Smooth muscle cell (in vitro differentiated cells): ENCODE results near the gene RGL1. TPM values are rescaled to one million over a fixed set of nuclear protein-coding genes. Genes with fewer than 3 reads are reported as not detected.
"Not testable (repeated sequence)": the region's sequence is repeated elsewhere in the genome, so short reads cannot be mapped to it uniquely, and the experiment has no call there.

ENCODE experiments used
- DNase-seq: peaks from one replicate; lab custom pipeline; 2025; ENCODE audit not compliant: unreplicated experiment; lab: John Stamatoyannopoulos, UW
- H2AFZ ChIP-seq: fragments of 200-600 bp; sonication (generic); 2 replicates; pipeline ENCODE4 v1.6.0; 2016; ENCODE audit warnings: antibody characterized with exemption, low read depth, mild to moderate bottlenecking
- H3F3A ChIP-seq: fragments of 200-600 bp; sonication (generic); 2 replicates; pipeline ENCODE4 v1.6.0; 2017; ENCODE audit warnings: antibody characterized with exemption, low read depth
- H3K27ac ChIP-seq: fragments of 200-600 bp; sonication (generic); 2 replicates; pipeline ENCODE4 v1.5.1; 2016; ENCODE audit warnings: low read depth, mild to moderate bottlenecking
- H3K27me3 ChIP-seq: fragments of 200-600 bp; sonication (generic); 2 replicates; pipeline ENCODE4 v1.6.1; 2016; ENCODE audit warnings: low read depth, mild to moderate bottlenecking
- H3K36me3 ChIP-seq: fragments of 200-600 bp; sonication (generic); 2 replicates; pipeline ENCODE4 v1.5.1; 2016; ENCODE audit warnings: low read depth
- H3K4me1 ChIP-seq: fragments of 200-600 bp; sonication (generic); 2 replicates; pipeline ENCODE4 v1.5.1; 2016; ENCODE audit warnings: low read depth
- H3K4me2 ChIP-seq: fragments of 200-600 bp; sonication (generic); 2 replicates; pipeline ENCODE4 v1.6.0; 2016; ENCODE audit warnings: mild to moderate bottlenecking
- H3K4me3 ChIP-seq: fragments of 200-600 bp; sonication (generic); 2 replicates; pipeline ENCODE4 v1.5.1; 2016; ENCODE audit warnings: mild to moderate bottlenecking
- H3K79me2 ChIP-seq: fragments of 200-600 bp; sonication (generic); 2 replicates; pipeline ENCODE4 v1.6.0; 2016; ENCODE audit warnings: low read depth, mild to moderate bottlenecking
- H3K9ac ChIP-seq: fragments of 200-600 bp; sonication (generic); 2 replicates; pipeline ENCODE4 v1.6.0; 2016; ENCODE audit warnings: low read depth
- H3K9me3 ChIP-seq: fragments of 200-600 bp; sonication (generic); replicated peaks from 2 replicates; pipeline ENCODE4 v1.5.1; 2016; ENCODE audit warnings: low read depth
- H4K20me1 ChIP-seq: fragments of 200-600 bp; sonication (generic); 2 replicates; pipeline ENCODE4 v1.6.0; 2016; ENCODE audit warnings: low read depth
- WGBS: methylation state at CpG from one replicate; pipeline ENCODE4 v1.1.7; 2016; ENCODE audit warnings: low lambda C conversion rate; 5-methylcytosine and 5-hydroxymethylcytosine counted together
- polyA plus RNA-seq: library from polyadenylated mRNA; unstranded; fragments of >200 nt; fragmentation: Nextera tagmentation; extraction: Ambion mirVana; gene quantifications from 2 replicates; pipeline ENCODE4 v1.2.1, GENCODE V29; 2016
- total RNA-seq: library from RNA; depleted of rRNA; stranded (reverse); fragments of >200 nt; gene quantifications from 2 replicates; pipeline ENCODE4 v1.2.3, GENCODE V29; 2014
- TF ChIP-seq, protein P1 (sequence below): fragments of 200-600 bp; sonication (generic); IDR thresholded peaks from 2 replicates; pipeline ENCODE4 v1.5.1; 2017; ENCODE audit warnings: borderline replicate concordance, mild to moderate bottlenecking, antibody characterized with exemption; ENCODE audit not compliant: insufficient read depth, poor library complexity, severe bottlenecking

RGL1 gene
- total and polyA plus RNA-seq, 2 experiments from 2014 or later, result 21.1 to 21.4 TPM

DNA sequence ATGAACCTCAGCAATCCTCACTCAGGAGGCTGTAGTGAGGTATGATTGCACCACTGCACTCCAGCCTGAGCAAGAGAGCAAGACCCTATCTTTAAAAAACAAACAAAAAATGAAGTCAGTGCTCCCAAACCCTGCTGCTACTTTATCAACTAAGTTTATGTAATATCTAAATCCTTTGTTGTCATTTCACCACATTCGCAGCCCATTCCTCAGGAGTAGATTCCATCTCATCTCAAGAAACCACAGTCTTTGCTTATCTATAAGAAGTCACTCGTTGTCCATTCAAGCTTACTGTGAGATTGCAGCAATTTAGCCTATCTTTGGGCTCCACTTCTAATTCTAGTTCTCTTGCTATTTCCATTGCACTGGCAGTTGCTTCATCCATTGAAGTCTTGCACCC, 44.3 kb upstream of the RGL1 start:
- Histone ChIP-seq H3K4me1 (no peaks in the 10 kb centered on the region), H3K9me3 (peaks cover 6% of the 10 kb centered on the region), H3K4me2 (no peak overlapping the region), H2AFZ (no peak overlapping the region), H3F3A (peaks cover 3% of the 10 kb centered on the region), H4K20me1 (no peaks in the 10 kb centered on the region), H3K79me2 (no peaks in the 10 kb centered on the region), H3K36me3 (no peaks in the 10 kb centered on the region), H3K4me3 (no peak overlapping the region), H3K27me3 (no peaks in the 10 kb centered on the region), H3K27ac (no peak overlapping the region), H3K9ac (no peak overlapping the region)
- no peak for DNase-seq
- TF ChIP-seq, protein P1, sequence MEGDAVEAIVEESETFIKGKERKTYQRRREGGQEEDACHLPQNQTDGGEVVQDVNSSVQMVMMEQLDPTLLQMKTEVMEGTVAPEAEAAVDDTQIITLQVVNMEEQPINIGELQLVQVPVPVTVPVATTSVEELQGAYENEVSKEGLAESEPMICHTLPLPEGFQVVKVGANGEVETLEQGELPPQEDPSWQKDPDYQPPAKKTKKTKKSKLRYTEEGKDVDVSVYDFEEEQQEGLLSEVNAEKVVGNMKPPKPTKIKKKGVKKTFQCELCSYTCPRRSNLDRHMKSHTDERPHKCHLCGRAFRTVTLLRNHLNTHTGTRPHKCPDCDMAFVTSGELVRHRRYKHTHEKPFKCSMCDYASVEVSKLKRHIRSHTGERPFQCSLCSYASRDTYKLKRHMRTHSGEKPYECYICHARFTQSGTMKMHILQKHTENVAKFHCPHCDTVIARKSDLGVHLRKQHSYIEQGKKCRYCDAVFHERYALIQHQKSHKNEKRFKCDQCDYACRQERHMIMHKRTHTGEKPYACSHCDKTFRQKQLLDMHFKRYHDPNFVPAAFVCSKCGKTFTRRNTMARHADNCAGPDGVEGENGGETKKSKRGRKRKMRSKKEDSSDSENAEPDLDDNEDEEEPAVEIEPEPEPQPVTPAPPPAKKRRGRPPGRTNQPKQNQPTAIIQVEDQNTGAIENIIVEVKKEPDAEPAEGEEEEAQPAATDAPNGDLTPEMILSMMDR, result no peak
- 19% methylated on average over 2 of the region's 2 CpGs for WGBS

DNA sequence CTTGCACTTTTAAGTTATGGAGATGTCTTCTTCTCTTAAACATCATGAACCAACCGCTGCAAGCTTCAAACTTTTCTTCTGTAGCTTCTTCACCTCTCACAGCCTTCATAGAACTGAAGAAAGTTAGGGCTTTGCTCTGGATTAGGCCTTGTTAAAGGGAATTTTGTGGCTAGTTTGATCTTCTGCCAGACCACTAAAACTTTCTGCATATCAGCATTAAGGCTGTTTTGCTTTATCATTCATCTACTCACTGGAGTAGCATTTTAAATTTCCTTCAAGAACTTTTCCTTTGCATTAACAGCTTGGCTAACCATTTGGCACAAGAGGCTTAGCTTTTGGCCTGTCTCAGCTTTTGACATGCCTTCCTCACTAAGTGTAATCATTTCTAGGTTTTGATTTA, 43.0 kb upstream of the RGL1 start:
- WGBS, result 70% methylated on average over 1 of the region's 1 CpG

DNA sequence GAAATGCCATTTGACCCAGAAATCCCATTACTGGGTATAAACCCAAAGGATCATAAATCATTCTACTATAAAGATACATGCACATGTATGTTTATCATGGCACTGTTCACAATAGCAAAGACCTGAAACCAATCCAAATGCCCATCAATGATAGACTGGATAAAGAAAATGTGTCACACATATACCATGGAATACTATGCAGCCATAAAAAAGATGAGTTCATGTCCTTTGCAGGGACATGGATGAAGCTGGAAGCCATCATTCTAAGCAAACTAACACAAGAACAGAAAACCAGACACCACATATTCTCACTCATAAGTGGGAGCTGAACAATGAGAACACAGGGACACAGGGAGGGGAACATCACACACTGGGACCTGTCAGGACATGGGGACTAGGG, 42.1 kb upstream of the RGL1 start:
- DNase-seq, H3K36me3 ChIP-seq, H3K9ac ChIP-seq, H3F3A ChIP-seq, H3K4me1 ChIP-seq, H2AFZ ChIP-seq, H3K4me2 ChIP-seq, H4K20me1 ChIP-seq, H3K9me3 ChIP-seq, H3K27me3 ChIP-seq, H3K27ac ChIP-seq, H3K4me3 ChIP-seq, H3K79me2 ChIP-seq: not testable (repeated sequence)

More for the DNA sequence above, 43.0 kb upstream of the RGL1 start:
- H3K4me3 ChIP-seq, result no peak overlapping the region
- no peaks in the 10 kb centered on the region for H3K27me3 ChIP-seq
- no peaks in the 10 kb centered on the region for H3F3A ChIP-seq
- no peaks in the 10 kb centered on the region for H3K4me1 ChIP-seq
- TF ChIP-seq, protein P1, result no peak
- no peak overlapping the region for H3K27ac ChIP-seq
- H3K36me3 ChIP-seq, result no peaks in the 10 kb centered on the region
- H3K9ac ChIP-seq, result no peak overlapping the region
- H2AFZ ChIP-seq, result no peak overlapping the region
- H3K79me2 ChIP-seq, result no peaks in the 10 kb centered on the region
- H3K4me2 ChIP-seq, result no peak overlapping the region
- no peak for DNase-seq
- peaks cover 6% of the 10 kb centered on the region for H3K9me3 ChIP-seq
- no peaks in the 10 kb centered on the region for H4K20me1 ChIP-seq

DNA sequence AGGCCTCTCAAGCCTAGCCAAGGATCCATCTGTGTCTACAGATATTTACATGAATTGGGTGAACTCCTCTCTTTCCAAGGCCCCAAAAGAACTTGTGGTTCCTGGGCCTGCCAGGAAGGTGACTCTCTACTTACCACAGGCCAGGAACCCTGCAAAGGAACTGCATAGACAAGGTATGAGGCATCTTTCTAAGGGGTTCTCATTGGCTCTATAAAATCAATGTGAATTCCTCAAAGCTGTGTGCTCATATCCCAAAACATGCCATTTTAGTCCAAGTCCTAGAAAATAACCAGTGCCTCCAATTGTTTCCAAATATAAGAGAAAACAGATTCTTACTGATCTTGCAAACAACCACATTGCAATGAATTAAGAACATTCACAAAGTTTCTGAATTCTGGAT, 39.9 kb upstream of the RGL1 start:
- no peaks in the 10 kb centered on the region for H4K20me1 ChIP-seq
- no peak overlapping the region for H3K4me3 ChIP-seq
- no peak overlapping the region for H3K27ac ChIP-seq
- no peak overlapping the region for H3K4me2 ChIP-seq
- H3K9ac ChIP-seq, result no peak overlapping the region
- no peaks in the 10 kb centered on the region for H3K27me3 ChIP-seq
- TF ChIP-seq, protein P1, result no peak
- no peaks in the 10 kb centered on the region for H3K36me3 ChIP-seq
- H3K9me3 ChIP-seq, result peaks cover 6% of the 10 kb centered on the region
- H3K4me1 ChIP-seq, result no peaks in the 10 kb centered on the region
- no peak for DNase-seq
- no peaks in the 10 kb centered on the region for H3K79me2 ChIP-seq
- no peaks in the 10 kb centered on the region for H3F3A ChIP-seq
- no peak overlapping the region for H2AFZ ChIP-seq
